Right atrium auricular region (tissue), 2 donors: Measurements from ENCODE around the gene DES. TPM values are rescaled to one million over a fixed set of nuclear protein-coding genes. Genes with fewer than 3 reads are reported as not detected.

Experiments
- DNase-seq: peaks from one replicate; pipeline ENCODE4 v3.0.0-alpha.2; 2019; ENCODE audit warnings: low spot score
- H3K27ac ChIP-seq, 2 donors: fragments of 200-600 bp; sonication (generic); 1 replicate in 1 of 2; 2 replicates in 1 of 2; pipeline ENCODE4 v1.5.1; 2016 to 2019
- H3K27me3 ChIP-seq, 2 donors: fragments of 200-600 bp; sonication (generic); one replicate each; pipeline versions ENCODE4 v1.5.1 to v1.6.0; 2017 to 2019
- H3K36me3 ChIP-seq: fragments of 200-600 bp; sonication (generic); one replicate; pipeline ENCODE4 v1.5.1; 2016
- H3K4me1 ChIP-seq, 2 donors: fragments of 200-600 bp; sonication (generic); one replicate each; pipeline versions ENCODE4 v1.5.1 to v1.6.0; 2017 to 2019
- H3K4me3 ChIP-seq, 2 donors: fragments of 200-600 bp; sonication (generic); 1 replicate in 1 of 2; 2 replicates in 1 of 2; pipeline ENCODE4 v1.5.1; 2017 to 2019; ENCODE audit warnings: mild to moderate bottlenecking in 1 of 2, moderate library complexity in 1 of 2
- H3K9me3 ChIP-seq, 2 donors: fragments of 200-600 bp; sonication (generic); one replicate each; pipeline ENCODE4 v1.5.1; 2019
- total RNA-seq, 2 donors: library from RNA; depleted of rRNA; stranded (reverse); fragments of >200 nt; gene quantifications; one replicate each; pipeline ENCODE4 v1.1.0, GENCODE V29; 2016
- TF ChIP-seq, protein P1 (sequence below), 2 donors: fragments of 200-600 bp; sonication (generic); IDR thresholded peaks; one replicate each; pipeline ENCODE4 v1.5.1; 2019; ENCODE audit warnings: antibody characterized with exemption in 2 of 2

DES gene
- total RNA-seq, 2 donors from 2014 or later: 12,280 to 13,654 TPM

DNA sequence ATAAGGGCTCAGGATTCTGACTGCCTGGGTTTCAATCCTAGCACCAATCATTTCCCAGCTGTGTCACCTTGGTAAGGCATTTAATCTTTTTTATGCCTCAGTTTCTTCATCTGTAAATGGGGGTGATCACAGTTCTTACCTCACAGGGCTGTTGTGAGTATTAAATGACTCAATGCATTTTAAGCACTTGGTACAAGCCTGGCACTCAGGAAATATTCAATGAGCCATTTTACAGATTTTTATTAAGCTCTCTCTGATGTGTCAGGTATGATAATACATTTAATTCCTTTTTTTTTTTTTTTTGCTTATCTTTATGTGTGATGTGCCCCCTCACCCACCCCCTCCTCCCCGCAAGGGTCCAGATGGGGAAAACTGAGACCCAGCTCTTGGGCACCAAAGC is 28.5 kb downstream of the DES start:
- H3K27me3 ChIP-seq: no peaks in the 10 kb centered on the region
- H3K4me1 ChIP-seq: peaks cover 0 to 75% of the 10 kb centered on the region in 2 donors
- H3K4me3 ChIP-seq: no peak overlapping the region
- H3K36me3 ChIP-seq: peaks cover 13% of the 10 kb centered on the region
- no peak for DNase-seq
- TF ChIP-seq, protein P1, sequence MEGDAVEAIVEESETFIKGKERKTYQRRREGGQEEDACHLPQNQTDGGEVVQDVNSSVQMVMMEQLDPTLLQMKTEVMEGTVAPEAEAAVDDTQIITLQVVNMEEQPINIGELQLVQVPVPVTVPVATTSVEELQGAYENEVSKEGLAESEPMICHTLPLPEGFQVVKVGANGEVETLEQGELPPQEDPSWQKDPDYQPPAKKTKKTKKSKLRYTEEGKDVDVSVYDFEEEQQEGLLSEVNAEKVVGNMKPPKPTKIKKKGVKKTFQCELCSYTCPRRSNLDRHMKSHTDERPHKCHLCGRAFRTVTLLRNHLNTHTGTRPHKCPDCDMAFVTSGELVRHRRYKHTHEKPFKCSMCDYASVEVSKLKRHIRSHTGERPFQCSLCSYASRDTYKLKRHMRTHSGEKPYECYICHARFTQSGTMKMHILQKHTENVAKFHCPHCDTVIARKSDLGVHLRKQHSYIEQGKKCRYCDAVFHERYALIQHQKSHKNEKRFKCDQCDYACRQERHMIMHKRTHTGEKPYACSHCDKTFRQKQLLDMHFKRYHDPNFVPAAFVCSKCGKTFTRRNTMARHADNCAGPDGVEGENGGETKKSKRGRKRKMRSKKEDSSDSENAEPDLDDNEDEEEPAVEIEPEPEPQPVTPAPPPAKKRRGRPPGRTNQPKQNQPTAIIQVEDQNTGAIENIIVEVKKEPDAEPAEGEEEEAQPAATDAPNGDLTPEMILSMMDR (IDR thresholded peaks at IDR 0.05): no peak
- peak overlapping the region; percentile 84 to 89 for H3K27ac ChIP-seq
- H3K9me3 ChIP-seq: no peaks in the 10 kb centered on the region

DNA sequence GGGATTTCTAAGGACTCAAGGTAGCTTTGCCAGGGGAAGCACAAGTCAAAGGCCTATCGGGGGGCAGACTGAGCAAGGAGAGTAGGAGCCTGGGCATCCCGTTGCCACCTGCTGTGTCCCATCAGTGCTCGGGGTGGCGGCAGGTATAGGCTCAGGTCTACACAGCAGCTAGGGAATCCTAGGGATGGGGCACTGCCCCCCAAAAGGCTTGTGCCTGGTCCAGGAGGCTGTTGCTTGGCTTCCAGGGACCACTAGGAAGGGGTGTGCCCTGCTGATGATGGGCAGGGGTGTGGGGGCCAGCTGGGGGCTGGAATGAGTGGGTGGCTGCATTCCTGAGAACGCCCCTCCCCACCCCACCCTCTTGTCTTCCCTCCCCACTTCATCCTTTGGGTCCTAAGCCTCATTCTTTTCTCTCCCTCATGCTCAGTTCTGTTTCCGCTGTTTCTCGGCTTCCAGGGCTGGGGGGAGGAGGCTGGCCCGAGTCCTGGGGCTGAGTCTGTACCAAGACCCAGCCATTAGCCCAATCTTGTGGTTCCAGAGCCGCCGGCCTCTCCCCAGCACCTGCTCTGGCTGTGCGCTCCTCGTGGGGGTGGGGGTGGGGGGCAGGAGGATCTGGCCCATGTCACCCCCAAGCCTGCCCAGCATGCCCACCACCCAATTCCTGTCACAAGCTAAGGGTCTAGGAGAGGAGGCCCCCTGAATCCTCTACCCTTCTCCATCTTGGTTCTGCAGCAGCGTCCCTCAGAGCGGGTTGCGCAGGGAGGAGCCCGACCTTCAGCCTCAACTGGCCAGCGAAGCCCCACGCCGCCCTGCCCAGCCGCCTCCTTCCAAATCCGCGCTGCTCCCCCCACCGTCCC is 29.3 kb downstream of the DES start:
- Histone ChIP-seq H3K4me1 (peaks cover 0 to 79% of the 10 kb centered on the region in 2 donors), H3K27ac (peak overlapping the region; percentile 84 to 89), H3K9me3 (no peaks in the 10 kb centered on the region), H3K36me3 (peaks cover 13% of the 10 kb centered on the region), H3K27me3 (no peaks in the 10 kb centered on the region), H3K4me3 (no peak overlapping the region)
- no peak for DNase-seq
- TF ChIP-seq, protein P1 (IDR thresholded peaks at IDR 0.05): no peak

DNA sequence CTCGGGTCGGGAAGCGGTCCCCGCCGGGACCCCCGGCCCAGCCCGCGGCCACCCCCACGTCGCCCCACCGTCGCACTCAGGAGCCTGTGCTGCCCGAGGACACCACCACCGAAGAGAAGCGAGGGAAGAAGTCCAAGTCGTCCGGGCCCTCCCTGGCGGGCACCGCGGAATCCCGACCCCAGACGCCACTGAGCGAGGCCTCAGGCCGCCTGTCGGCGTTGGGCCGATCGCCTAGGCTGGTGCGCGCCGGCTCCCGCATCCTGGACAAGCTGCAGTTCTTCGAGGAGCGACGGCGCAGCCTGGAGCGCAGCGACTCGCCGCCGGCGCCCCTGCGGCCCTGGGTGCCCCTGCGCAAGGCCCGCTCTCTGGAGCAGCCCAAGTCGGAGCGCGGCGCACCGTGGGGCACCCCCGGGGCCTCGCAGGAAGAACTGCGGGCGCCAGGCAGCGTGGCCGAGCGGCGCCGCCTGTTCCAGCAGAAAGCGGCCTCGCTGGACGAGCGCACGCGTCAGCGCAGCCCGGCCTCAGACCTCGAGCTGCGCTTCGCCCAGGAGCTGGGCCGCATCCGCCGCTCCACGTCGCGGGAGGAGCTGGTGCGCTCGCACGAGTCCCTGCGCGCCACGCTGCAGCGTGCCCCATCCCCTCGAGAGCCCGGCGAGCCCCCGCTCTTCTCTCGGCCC is 30.1 kb downstream of the DES start:
- no peaks in the 10 kb centered on the region for H3K27me3 ChIP-seq
- no peak overlapping the region for H3K4me3 ChIP-seq
- H3K27ac ChIP-seq: peak overlapping the region; percentile 84 to 89
- DNase-seq: no peak
- H3K36me3 ChIP-seq: peaks cover 13% of the 10 kb centered on the region
- peaks cover 0 to 79% of the 10 kb centered on the region in 2 donors for H3K4me1 ChIP-seq
- TF ChIP-seq, protein P1 (IDR thresholded peaks at IDR 0.05): no peak
- no peaks in the 10 kb centered on the region for H3K9me3 ChIP-seq

DNA sequence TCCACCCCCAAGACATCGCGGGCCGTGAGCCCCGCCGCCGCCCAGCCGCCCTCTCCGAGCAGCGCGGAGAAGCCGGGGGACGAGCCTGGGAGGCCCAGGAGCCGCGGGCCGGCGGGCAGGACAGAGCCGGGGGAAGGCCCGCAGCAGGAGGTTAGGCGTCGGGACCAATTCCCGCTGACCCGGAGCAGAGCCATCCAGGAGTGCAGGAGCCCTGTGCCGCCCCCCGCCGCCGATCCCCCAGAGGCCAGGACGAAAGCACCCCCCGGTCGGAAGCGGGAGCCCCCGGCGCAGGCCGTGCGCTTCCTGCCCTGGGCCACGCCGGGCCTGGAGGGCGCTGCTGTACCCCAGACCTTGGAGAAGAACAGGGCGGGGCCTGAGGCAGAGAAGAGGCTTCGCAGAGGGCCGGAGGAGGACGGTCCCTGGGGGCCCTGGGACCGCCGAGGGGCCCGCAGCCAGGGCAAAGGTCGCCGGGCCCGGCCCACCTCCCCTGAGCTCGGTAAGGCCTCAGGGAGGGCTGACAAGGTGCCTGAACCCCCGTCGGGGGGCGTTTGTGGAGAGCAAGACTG is 30.7 kb downstream of the DES start:
- Histone ChIP-seq H3K9me3 (no peaks in the 10 kb centered on the region), H3K4me1 (peaks cover 0 to 79% of the 10 kb centered on the region in 2 donors), H3K36me3 (peaks cover 13% of the 10 kb centered on the region), H3K4me3 (no peak overlapping the region), H3K27ac (peak overlapping the region; percentile 16 to 89), H3K27me3 (no peaks in the 10 kb centered on the region)
- TF ChIP-seq, protein P1 (IDR thresholded peaks at IDR 0.05): no peak
- DNase-seq: no peak

DNA sequence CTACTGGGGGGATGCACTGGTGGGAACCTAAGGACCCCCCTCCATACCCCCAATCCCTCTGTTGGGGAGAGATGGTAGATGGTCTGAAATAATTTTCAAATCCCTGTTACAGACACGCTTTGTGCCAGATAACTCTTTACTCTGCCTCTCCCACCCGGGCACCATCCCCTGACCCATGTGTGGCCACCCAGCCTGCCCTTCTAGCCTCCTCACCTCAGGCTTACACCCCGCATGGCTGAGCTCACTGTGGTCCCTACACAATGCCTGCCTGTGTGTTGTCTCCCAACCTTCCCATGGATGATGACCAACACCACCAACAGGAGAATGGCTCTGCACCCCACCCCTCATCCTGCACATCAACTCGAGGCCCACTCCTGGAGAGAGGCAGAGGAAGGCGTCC is 31.4 kb downstream of the DES start:
- H3K4me3 ChIP-seq: no peak overlapping the region
- TF ChIP-seq, protein P1 (IDR thresholded peaks at IDR 0.05): no peak
- H3K9me3 ChIP-seq: no peaks in the 10 kb centered on the region
- DNase-seq: no peak
- H3K36me3 ChIP-seq: peaks cover 13% of the 10 kb centered on the region
- H3K4me1 ChIP-seq: peaks cover 0 to 79% of the 10 kb centered on the region in 2 donors
- no peaks in the 10 kb centered on the region for H3K27me3 ChIP-seq
- H3K27ac ChIP-seq: peak overlapping the region in 1 of 2 donors; percentile 29
